H1 (cell line): ENCODE results near the gene CDC42EP5. TPM values are rescaled to one million over a fixed set of nuclear protein-coding genes. Genes with fewer than 3 reads are reported as not detected.

Source experiments
- ATF2 ChIP-seq: IDR thresholded peaks from 2 replicates; pipeline ENCODE4 v1.6.1; 2012; ENCODE audit warnings: low read length, inconsistent platforms
- BRCA1 ChIP-seq: IDR thresholded peaks from 2 replicates; pipeline ENCODE4 v1.6.1; 2012; ENCODE audit warnings: low read depth, low read length, improper control_type of control experiment
- CTCF ChIP-seq, 3 experiments: IDR thresholded peaks; 1 replicate in 2 of 3; 2 replicates in 1 of 3; pipeline versions ENCODE4 v1.5.1 to v1.6.1; 2011; ENCODE audit warnings: low read length in 3 of 3, mild to moderate bottlenecking in 3 of 3, inconsistent platforms in 2 of 3, low read depth in 1 of 3, moderate library complexity in 1 of 3; ENCODE audit not compliant: insufficient read depth in 1 of 3; ENCODE audit errors: control extremely low read depth in 1 of 3
- EGR1 ChIP-seq: IDR thresholded peaks from 2 replicates; pipeline ENCODE4 v1.6.1; 2011; ENCODE audit warnings: low read depth, low read length, borderline replicate concordance
- EP300 ChIP-seq, 2 experiments: IDR thresholded peaks; 1 replicate in 1 of 2; 2 replicates in 1 of 2; pipeline ENCODE4 v1.6.1; 2011 to 2012; ENCODE audit warnings: low read depth in 2 of 2, low read length in 2 of 2, mild to moderate bottlenecking in 2 of 2, borderline replicate concordance in 1 of 2, inconsistent platforms in 1 of 2, moderate library complexity in 1 of 2
- FOSL1 ChIP-seq: IDR thresholded peaks from 2 replicates; pipeline ENCODE4 v1.6.1; 2011; ENCODE audit warnings: mild to moderate bottlenecking, low read depth, low read length, moderate library complexity; ENCODE audit not compliant: insufficient read depth
- HDAC6 ChIP-seq: IDR thresholded peaks from one replicate; pipeline ENCODE4 v1.7.1; 2012; ENCODE audit warnings: low read depth, mild to moderate bottlenecking, inconsistent platforms, low read length, moderate library complexity
- JUN ChIP-seq: IDR thresholded peaks from 2 replicates; pipeline ENCODE4 v1.6.1; 2011; ENCODE audit warnings: low read depth, mild to moderate bottlenecking, improper control_type of control experiment, low read length
- RFX5 ChIP-seq: IDR thresholded peaks from 2 replicates; pipeline ENCODE4 v1.6.1; 2011; ENCODE audit warnings: low read depth, low read length, improper control_type of control experiment, borderline replicate concordance
- TAF1 ChIP-seq: IDR thresholded peaks from 2 replicates; pipeline ENCODE4 v1.6.1; 2011; ENCODE audit warnings: mild to moderate bottlenecking, low read depth, low read length
- YY1 ChIP-seq: IDR thresholded peaks from 2 replicates; pipeline ENCODE4 v1.6.1; 2011; ENCODE audit warnings: low read depth, mild to moderate bottlenecking, low read length
- ZNF274 ChIP-seq: IDR thresholded peaks from 2 replicates; pipeline ENCODE4 v1.7.0; 2012; ENCODE audit warnings: low read length, borderline replicate concordance; ENCODE audit errors: extremely low read depth
- polyA plus RNA-seq, 7 experiments: library from polyadenylated mRNA; depleted of rRNA in 3 of 7; stranded (reverse) in 5 of 7; unstranded in 2 of 7; fragments of >200 nt in 5 of 7; fragments of 200-250 nt in 2 of 7; gene quantifications; 1 replicate in 5 of 7; 2 replicates in 1 of 7; 4 replicates in 1 of 7; pipeline versions ENCODE4 v1.2.1 to v1.2.3, GENCODE V29; 2011 to 2013; ENCODE audit warnings: missing spikeins in 2 of 7, mixed read lengths in 2 of 7
- total RNA-seq: library from RNA; stranded (reverse); fragmentation: NEBNext Ultra II Directional; extraction: Animal tissue kit (Norgen Biotek cat#: 25700); gene quantifications from 2 replicates; pipeline ENCODE4 v1.2.1, GENCODE V29; 2021

Gene CDC42EP5
- total and polyA plus RNA-seq, 2 of the 8 experiments (the other 6 are each of a cell fraction or from before 2014, with no cell fraction given), result 1.8 to 2.1 TPM

GRCh38 chr19:54418030-54418929 is 54.8 kb downstream of the CDC42EP5 start (continued):
- no peak for TF ChIP-seq CTCF (IDR thresholded peaks at IDR 0.05; ENCODE audit: control extremely low read depth in 1 of 3, insufficient read depth in 1 of 3, low read depth in 1 of 3, low read length in 3 of 3)
- no peak for TF ChIP-seq JUN
- TF ChIP-seq FOSL1, result no peak
- no peak for TF ChIP-seq ZNF274
- no peak for TF ChIP-seq RFX5
- TF ChIP-seq ATF2, result no peak
- TF ChIP-seq EP300 (IDR thresholded peaks at IDR 0.05; ENCODE audit: borderline replicate concordance in 1 of 2, low read depth in 2 of 2, low read length in 2 of 2), result no peak
- TF ChIP-seq TAF1, result no peak
- TF ChIP-seq EGR1, result no peak
- no peak for TF ChIP-seq HDAC6
- no peak for TF ChIP-seq BRCA1
- TF ChIP-seq YY1, result no peak
